Activated T-cell treated with anti-CD3 and anti-CD28 coated beads for 48 hours (primary cell): ENCODE measurements around the gene CUL1.

Experiments used
- DNase-seq: peaks from one replicate; pipeline ENCODE4 v3.0.0-alpha.2; 2020; ENCODE audit warnings: low read depth

Gene CUL1

GRCh38 chr7:148804343-148805235 is 105.9 kb downstream of the CUL1 start:
- no peak for DNase-seq

GRCh38 chr7:148806187-148806586 is 107.5 kb downstream of the CUL1 start:
- no peak for DNase-seq

- no peak for DNase-seq
Observed at GRCh38 chr7:148807436-148807835, 108.7 kb downstream of the CUL1 start.

GRCh38 chr7:148809856-148810255 is 111.2 kb downstream of the CUL1 start:
- DNase-seq = no peak

- DNase-seq = no peak
Observed at GRCh38 chr7:148811892-148812291, 113.2 kb downstream of the CUL1 start.

GRCh38 chr7:148813890-148814289 is 115.2 kb downstream of the CUL1 start:
- no peak for DNase-seq

- no peak for DNase-seq
Observed at GRCh38 chr7:148814922-148815559, 116.3 kb downstream of the CUL1 start.

- DNase-seq = no peak
Observed at GRCh38 chr7:148815612-148816011, 116.9 kb downstream of the CUL1 start.

- DNase-seq = no peak
Observed at GRCh38 chr7:148819697-148820360, 121.1 kb downstream of the CUL1 start.

GRCh38 chr7:148821422-148821821 is 122.7 kb downstream of the CUL1 start:
- no peak for DNase-seq

- no peak for DNase-seq
Observed at GRCh38 chr7:148824864-148825263, 126.2 kb downstream of the CUL1 start.

- DNase-seq = no peak
Observed at GRCh38 chr7:148825338-148825737, 126.6 kb downstream of the CUL1 start.

- no peak for DNase-seq
Observed at GRCh38 chr7:148828965-148829364, 130.3 kb downstream of the CUL1 start.

- DNase-seq = no peak
Observed at GRCh38 chr7:148830897-148831692, 132.4 kb downstream of the CUL1 start.

- DNase-seq = no peak
Observed at GRCh38 chr7:148831782-148832181, 133.1 kb downstream of the CUL1 start.

- DNase-seq = no peak
Observed at GRCh38 chr7:148834605-148835004, 135.9 kb downstream of the CUL1 start.

- no peak for DNase-seq
Observed at GRCh38 chr7:148835854-148836253, 137.2 kb downstream of the CUL1 start.

- no peak for DNase-seq
Observed at GRCh38 chr7:148838905-148839304, 140.2 kb downstream of the CUL1 start.

GRCh38 chr7:148847815-148848734 is 149.4 kb downstream of the CUL1 start:
- no peak for DNase-seq

GRCh38 chr7:148849393-148850098 is 150.8 kb downstream of the CUL1 start:
- no peak for DNase-seq
